Measurements from ENCODE around the gene MYO7B. TPM values are rescaled to one million over a fixed set of nuclear protein-coding genes. Genes with fewer than 3 reads are reported as not detected.

The MYO7B gene
- total RNA-seq, 2 donors from 2014 or later: 0.14 to 0.78 TPM

DNA sequence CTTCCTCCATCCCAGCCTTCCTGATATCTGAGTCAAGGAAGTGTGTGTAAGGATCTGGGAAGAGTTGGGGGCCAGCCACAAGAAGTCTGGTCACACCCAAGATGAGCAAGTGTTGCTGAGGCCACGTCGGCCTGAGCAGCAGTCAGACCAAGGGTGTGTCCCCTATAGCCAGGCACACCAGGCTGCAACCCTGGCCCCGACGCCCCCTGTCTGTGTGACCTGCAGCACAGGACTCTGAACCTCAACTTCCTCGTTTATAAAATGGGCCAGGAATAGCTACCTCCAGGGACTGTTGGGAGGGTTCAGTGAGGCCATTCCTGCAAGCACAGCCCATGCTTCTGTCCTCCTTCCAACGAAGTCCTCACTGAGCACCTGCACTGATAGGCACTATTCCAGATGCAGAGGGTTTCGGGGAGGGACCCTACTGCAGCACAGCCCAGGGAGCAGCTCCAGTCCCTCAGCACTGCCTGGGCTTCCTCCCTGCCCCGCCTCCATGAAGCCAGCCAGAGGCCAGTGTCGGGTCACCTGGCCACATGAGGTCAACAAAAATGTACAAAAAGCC lies 126.5 kb downstream of the MYO7B start:
- H3K36me3 ChIP-seq: peaks cover 5% of the 10 kb centered on the region
- no peak for ATAC-seq (ENCODE audit: insufficient number of reproducible peaks, low FRiP score, low read depth)
- peaks cover 60 to 90% of the 10 kb centered on the region in 2 donors for H3K4me1 ChIP-seq (ENCODE audit: control insufficient read depth in 1 of 2, low read depth in 2 of 2)
- H3K27ac ChIP-seq: peak overlapping the region; percentile 40 to 62
- no peak for TF ChIP-seq CTCF (IDR thresholded peaks at IDR 0.05)
- no peak for DNase-seq (ENCODE audit: low spot score)
- no peaks in the 10 kb centered on the region for H3K9me3 ChIP-seq
- H3K27me3 ChIP-seq (replicated peaks; ENCODE audit: insufficient read depth): no peaks in the 10 kb centered on the region
- no peak overlapping the region for H3K4me3 ChIP-seq

DNA sequence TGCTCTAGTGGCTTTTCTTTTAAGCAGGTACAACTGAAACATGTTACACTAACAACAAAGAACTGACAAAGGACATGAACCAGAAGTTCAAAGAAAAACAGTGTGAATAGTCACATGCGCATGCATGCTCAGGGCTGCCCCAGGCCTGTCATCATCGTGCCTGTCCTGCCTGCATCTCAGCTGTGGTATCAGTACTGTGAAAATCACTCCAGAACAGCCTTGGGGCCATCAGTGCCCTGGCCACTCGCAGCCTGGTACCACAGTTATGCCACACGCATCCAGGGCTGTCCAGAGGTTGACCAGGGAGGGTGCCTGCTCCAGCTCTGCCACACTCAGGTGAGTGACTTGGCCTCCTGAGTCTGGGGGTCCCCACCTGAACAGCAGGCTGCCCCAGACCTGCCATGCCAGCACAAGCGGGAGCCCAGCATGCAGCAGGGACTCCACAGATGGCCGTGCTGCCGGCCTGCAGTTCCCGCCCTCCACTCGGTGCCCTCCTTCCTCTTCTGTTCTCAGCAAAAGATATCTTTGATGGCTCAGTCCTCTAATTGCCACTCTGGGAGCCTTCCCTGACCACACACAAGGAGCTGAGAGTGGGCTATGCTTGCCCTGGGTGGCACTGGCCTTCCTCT lies 127.6 kb downstream of the MYO7B start:
- ATAC-seq (ENCODE audit: insufficient number of reproducible peaks, low FRiP score, low read depth) (no peak), DNase-seq (ENCODE audit: low spot score) (no peak)
- Histone ChIP-seq H3K4me3 (peak overlapping the region; percentile 70), H3K36me3 (no peaks in the 10 kb centered on the region), H3K4me1 (ENCODE audit: control insufficient read depth in 1 of 2, low read depth in 2 of 2) (peaks cover 61 to 83% of the 10 kb centered on the region in 2 donors), H3K9me3 (no peaks in the 10 kb centered on the region), H3K27ac (peak overlapping the region; percentile 44 to 74), H3K27me3 (replicated peaks; ENCODE audit: insufficient read depth) (no peaks in the 10 kb centered on the region)
- no peak for TF ChIP-seq CTCF (IDR thresholded peaks at IDR 0.05)

DNA sequence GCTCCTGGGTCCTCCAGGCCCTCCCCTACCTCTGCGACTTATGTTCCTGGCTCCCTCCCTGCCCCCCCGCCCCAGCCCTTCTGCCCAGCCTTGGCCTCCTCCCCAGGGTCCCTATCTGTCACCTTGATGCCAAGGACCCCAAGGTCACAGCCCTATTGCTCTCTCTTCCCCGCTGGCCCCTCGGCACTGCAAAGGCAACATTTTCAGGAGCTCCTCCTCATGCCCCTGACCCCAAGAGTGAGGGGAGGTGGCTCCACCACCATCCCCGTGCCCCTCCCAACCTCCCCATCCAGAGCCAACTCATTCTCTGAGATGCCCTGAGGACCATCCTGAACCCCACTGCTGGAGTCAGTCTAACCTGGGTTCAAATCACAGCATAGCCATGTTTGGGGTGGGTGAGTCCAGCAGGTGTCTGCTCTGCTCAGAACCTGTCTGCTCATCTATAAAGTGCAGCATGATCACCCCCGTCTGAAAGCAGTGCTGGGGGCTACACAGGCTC lies 128.1 kb downstream of the MYO7B start:
- no peak for TF ChIP-seq CTCF (IDR thresholded peaks at IDR 0.05)
- H3K36me3 ChIP-seq: no peaks in the 10 kb centered on the region
- peak overlapping the region; percentile 70 for H3K4me3 ChIP-seq
- DNase-seq (ENCODE audit: low spot score) (no peak), ATAC-seq (ENCODE audit: insufficient number of reproducible peaks, low FRiP score, low read depth) (no peak)
- peaks cover 61 to 78% of the 10 kb centered on the region in 2 donors for H3K4me1 ChIP-seq (ENCODE audit: control insufficient read depth in 1 of 2, low read depth in 2 of 2)
- H3K27ac ChIP-seq: peak overlapping the region; percentile 44 to 74
- no peaks in the 10 kb centered on the region for H3K27me3 ChIP-seq (replicated peaks; ENCODE audit: insufficient read depth)
- H3K9me3 ChIP-seq: no peaks in the 10 kb centered on the region

GRCh38 chr2:127664065-127664894 lies 128.8 kb downstream of the MYO7B start:
- Histone ChIP-seq H3K9me3 (no peaks in the 10 kb centered on the region), H3K27ac (peak overlapping the region; percentile 44 to 74), H3K4me1 (ENCODE audit: control insufficient read depth in 1 of 2, low read depth in 2 of 2) (peaks cover 61 to 76% of the 10 kb centered on the region in 2 donors), H3K27me3 (replicated peaks; ENCODE audit: insufficient read depth) (no peaks in the 10 kb centered on the region), H3K36me3 (no peaks in the 10 kb centered on the region), H3K4me3 (peak overlapping the region; percentile 70)
- DNase-seq (ENCODE audit: low spot score) (no peak), ATAC-seq (ENCODE audit: insufficient number of reproducible peaks, low FRiP score, low read depth) (no peak)
- no peak for TF ChIP-seq CTCF (IDR thresholded peaks at IDR 0.05)

DNA sequence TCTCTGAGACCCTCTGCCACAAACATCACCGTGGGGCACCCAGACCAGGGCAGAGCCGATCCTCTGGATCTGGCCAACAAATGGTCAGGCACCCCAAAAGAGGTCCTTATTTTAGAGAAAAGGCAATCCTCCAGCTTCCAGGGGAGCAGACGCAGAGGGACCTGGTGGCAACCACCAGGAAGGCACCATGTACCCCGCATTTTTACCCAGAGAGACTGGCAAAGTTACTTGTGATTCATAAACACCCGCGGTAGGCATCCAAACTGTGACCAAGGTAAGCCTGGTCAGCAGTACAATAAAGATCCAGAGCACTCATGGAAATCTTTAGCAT lies 129.4 kb downstream of the MYO7B start:
- H3K27ac ChIP-seq: peak overlapping the region; percentile 40 to 74

More for the DNA sequence above, 129.4 kb downstream of the MYO7B start:
- H3K4me3 ChIP-seq: peak overlapping the region; percentile 70
- H3K4me1 ChIP-seq (ENCODE audit: control insufficient read depth in 1 of 2, low read depth in 2 of 2): peaks cover 59 to 71% of the 10 kb centered on the region in 2 donors
- no peaks in the 10 kb centered on the region for H3K9me3 ChIP-seq
- H3K36me3 ChIP-seq: no peaks in the 10 kb centered on the region
- no peaks in the 10 kb centered on the region for H3K27me3 ChIP-seq (replicated peaks; ENCODE audit: insufficient read depth)
- DNase-seq (ENCODE audit: low spot score) (no peak), ATAC-seq (ENCODE audit: insufficient number of reproducible peaks, low FRiP score, low read depth) (no peak)
- no peak for TF ChIP-seq CTCF (IDR thresholded peaks at IDR 0.05)

Measured in thoracic aorta (tissue), 2 donors.